LNCaP clone FGC (cell line): ENCODE data around the gene POLA1.

Source experiments
- DNase-seq: peaks from one replicate; pipeline ENCODE4 v3.0.0-alpha.2; 2011; ENCODE audit warnings: low read depth
- H3K4me3 ChIP-seq: 2 replicates; pipeline ENCODE4 v1.5.1; 2011; ENCODE audit warnings: mild to moderate bottlenecking, low read depth, low read length, control low read depth
- TF ChIP-seq, protein P1 (sequence below): IDR thresholded peaks from 2 replicates; pipeline ENCODE4 v1.5.1; 2012; ENCODE audit warnings: mild to moderate bottlenecking; ENCODE audit not compliant: control insufficient read depth, insufficient read depth; ENCODE audit errors: extremely low read depth

POLA1 gene

DNA sequence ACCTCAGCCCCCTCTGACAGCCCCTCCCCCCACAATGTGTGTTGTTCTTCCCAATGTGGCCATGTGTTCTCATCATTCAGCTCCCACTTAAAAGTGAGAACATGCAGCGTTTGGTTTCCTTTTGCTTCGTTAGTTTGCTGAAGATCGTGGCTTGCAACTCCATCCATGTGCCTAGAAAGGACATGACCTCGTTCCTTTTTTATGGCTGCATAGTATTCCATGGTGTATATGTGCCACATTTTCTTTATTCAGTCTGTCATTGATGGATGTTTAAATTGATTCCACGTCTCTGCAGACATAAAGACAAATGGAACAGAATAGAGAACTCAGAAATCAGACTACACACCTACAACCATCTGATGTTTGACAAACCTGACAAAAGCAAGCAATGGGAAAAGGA lies 276.1 kb downstream of the POLA1 start:
- TF ChIP-seq, protein P1, sequence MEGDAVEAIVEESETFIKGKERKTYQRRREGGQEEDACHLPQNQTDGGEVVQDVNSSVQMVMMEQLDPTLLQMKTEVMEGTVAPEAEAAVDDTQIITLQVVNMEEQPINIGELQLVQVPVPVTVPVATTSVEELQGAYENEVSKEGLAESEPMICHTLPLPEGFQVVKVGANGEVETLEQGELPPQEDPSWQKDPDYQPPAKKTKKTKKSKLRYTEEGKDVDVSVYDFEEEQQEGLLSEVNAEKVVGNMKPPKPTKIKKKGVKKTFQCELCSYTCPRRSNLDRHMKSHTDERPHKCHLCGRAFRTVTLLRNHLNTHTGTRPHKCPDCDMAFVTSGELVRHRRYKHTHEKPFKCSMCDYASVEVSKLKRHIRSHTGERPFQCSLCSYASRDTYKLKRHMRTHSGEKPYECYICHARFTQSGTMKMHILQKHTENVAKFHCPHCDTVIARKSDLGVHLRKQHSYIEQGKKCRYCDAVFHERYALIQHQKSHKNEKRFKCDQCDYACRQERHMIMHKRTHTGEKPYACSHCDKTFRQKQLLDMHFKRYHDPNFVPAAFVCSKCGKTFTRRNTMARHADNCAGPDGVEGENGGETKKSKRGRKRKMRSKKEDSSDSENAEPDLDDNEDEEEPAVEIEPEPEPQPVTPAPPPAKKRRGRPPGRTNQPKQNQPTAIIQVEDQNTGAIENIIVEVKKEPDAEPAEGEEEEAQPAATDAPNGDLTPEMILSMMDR, result no peak
- no peak for DNase-seq
- no peak overlapping the region for H3K4me3 ChIP-seq

GRCh38 chrX:24979081-24979480 lies 285.4 kb downstream of the POLA1 start:
- TF ChIP-seq, protein P1, result no peak
- no peak for DNase-seq
- H3K4me3 ChIP-seq, result no peak overlapping the region

GRCh38 chrX:24981030-24981429 lies 287.3 kb downstream of the POLA1 start:
- H3K4me3 ChIP-seq, result no peak overlapping the region
- TF ChIP-seq, protein P1, result no peak
- DNase-seq, result no peak

DNA sequence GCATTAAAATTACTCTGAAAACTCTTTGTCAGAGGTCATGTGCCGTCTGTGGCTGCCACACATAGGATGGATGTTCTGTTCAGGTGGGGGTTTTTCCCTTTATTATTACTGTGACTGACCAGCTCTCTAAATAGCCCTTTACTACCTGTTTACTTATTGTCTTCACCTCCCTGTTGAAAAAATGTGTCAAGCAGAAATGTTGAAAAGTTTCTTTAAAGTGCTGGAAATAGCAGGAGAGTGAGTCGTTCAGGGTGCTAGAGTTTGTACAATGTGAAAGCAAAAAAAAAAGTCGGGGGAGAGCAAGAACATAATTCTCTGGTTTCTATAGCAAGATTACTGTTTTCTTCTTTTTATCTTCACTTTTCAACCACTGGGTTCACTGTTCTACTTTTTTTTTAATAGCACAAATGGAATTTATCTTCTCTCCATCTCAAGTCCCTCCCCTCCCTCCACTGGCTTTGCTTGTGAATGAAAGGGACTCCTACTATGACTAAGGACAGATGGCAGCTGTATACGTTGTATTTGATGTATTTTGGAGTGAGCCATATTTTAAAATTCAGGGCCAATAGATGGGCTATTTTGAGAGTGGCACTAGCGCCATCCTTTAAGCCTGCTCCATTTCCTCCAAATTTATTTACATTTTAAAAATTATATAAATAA lies 288.7 kb downstream of the POLA1 start:
- no peak for DNase-seq
- H3K4me3 ChIP-seq, result no peak overlapping the region
- TF ChIP-seq, protein P1, result no peak

DNA sequence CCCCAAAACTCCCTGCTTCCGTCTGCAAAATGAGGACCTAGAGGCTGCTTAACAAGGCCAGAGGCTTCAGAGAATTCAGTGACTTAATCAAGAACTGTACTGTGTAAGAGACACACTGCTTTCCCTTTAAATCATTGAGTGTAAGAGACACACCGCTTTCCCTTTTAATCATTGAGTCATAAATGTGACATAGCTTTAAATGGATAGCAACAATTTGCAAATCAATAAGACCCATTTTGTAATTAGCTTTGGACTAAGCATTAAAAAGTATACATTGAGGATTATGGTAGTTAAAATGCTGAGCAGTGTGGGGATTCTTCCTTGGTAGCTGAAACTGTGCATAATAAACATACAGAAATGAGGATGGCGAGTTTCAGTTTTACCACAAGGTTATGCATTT lies 290.2 kb downstream of the POLA1 start:
- TF ChIP-seq, protein P1, result no peak
- H3K4me3 ChIP-seq, result no peak overlapping the region
- DNase-seq, result no peak

DNA sequence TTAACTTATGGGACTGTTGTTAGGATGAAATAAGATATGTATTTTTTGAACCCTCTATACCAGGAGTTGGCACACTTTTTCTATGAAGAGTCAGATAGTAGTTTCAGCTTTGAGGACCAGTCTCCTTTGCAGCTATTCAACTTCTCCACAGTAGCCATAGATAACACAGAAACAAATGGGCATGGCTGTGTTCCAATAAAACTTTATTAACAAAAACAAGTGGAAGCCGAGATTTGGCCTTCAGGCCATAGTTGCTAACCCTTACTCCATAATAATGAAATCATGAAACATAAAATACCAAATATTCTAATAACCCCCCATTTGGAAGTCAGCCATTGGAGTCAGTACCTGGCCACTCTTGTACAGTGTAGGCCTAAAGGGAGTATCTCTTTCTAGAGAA lies 291.4 kb downstream of the POLA1 start:
- TF ChIP-seq, protein P1, result no peak
- no peak overlapping the region for H3K4me3 ChIP-seq
- DNase-seq, result no peak

- H3K4me3 ChIP-seq, result no peak overlapping the region
- no peak for DNase-seq
- TF ChIP-seq, protein P1, result no peak
Measured at GRCh38 chrX:24987731-24988130, 294.0 kb downstream of the POLA1 start.
